Right lobe of liver (tissue), 6 donors: ENCODE data around the gene LDLRAD3. TPM values are rescaled to one million over a fixed set of nuclear protein-coding genes. Genes with fewer than 3 reads are reported as not detected.
A peak's percentile ranks its signal among the peaks of the same experiment; 100 is the strongest.

Source experiments
- ATAC-seq, 4 donors: fragments of 200-7000 bp; cut with Tn5 transposase; one replicate each; pipeline ENCODE4 v1.9.1; 2020; ENCODE audit warnings: mild to moderate bottlenecking in 4 of 4, moderate library complexity in 4 of 4
- DNase-seq, 3 donors: peaks; one replicate each; pipeline ENCODE4 v3.0.0-alpha.2; 2020
- H3K27ac ChIP-seq, 3 donors: fragments of 200-600 bp; one replicate each; pipeline ENCODE4 v1.8.0; 2022
- H3K27me3 ChIP-seq, 2 donors: fragments of 200-600 bp; one replicate each; pipeline ENCODE4 v1.8.0; 2022
- H3K36me3 ChIP-seq, 4 donors: fragments of 200-600 bp; sonication (generic) in 1 of 4; one replicate each; pipeline versions ENCODE4 v1.5.1 to v1.8.0; 2017 to 2022; ENCODE audit warnings: control low read depth in 1 of 4
- H3K4me1 ChIP-seq, 4 donors: fragments of 200-600 bp; sonication (generic) in 1 of 4; one replicate each; pipeline versions ENCODE4 v1.5.1 to v1.8.0; 2017 to 2022; ENCODE audit warnings: control low read depth in 1 of 4
- H3K4me3 ChIP-seq, 3 donors: fragments of 200-600 bp; one replicate each; pipeline ENCODE4 v1.8.0; 2022
- H3K9me3 ChIP-seq, 4 donors: fragments of 200-600 bp; sonication (generic) in 1 of 4; one replicate each; pipeline versions ENCODE4 v1.5.1 to v1.8.0; 2017 to 2022; ENCODE audit warnings: control low read depth in 1 of 4
- POLR2A ChIP-seq: fragments of 450-650 bp; IDR thresholded peaks from one replicate; pipeline ENCODE4 v1.6.1; 2017; ENCODE audit warnings: antibody characterized with exemption, mild to moderate bottlenecking
- WGBS: methylation state at CpG from one replicate; pipeline ENCODE4 v1.1.6; 2018; ENCODE audit warnings: low coverage, low lambda C conversion rate; ENCODE audit not compliant: insufficient coverage; ENCODE audit errors: missing lambda C conversion rate; 5-methylcytosine and 5-hydroxymethylcytosine counted together
- intact Hi-C, 2 donors: fragments of 100-400 bp; cut with DNase I; formaldehyde crosslinking; loops; one replicate each; pipeline versions ENCODE4 v1.11.2 to v1.14.1; 2022
- total RNA-seq, 6 experiments: library from RNA; depleted of rRNA in 2 of 6; stranded (reverse); fragments of >200 nt in 2 of 6; fragmentation: NEBNext Ultra II Directional in 3 of 6; extraction: Animal tissue kit (Norgen Biotek cat#: 25700) in 3 of 6; gene quantifications; one replicate each; pipeline versions ENCODE4 v1.1.0 to v1.2.4, GENCODE V29; 2016 to 2023
- TF ChIP-seq, protein P1 (sequence below), 4 donors: fragments of 200-600 bp in 3 of 4; fragments of 450-650 bp in 1 of 4; IDR thresholded peaks; one replicate each; pipeline versions ENCODE4 v1.5.1 to v1.8.0; 2016 to 2022; ENCODE audit warnings: antibody characterized with exemption in 4 of 4, mild to moderate bottlenecking in 2 of 4
- donor health status: DM: no; HTN: yes; CAD: no.
- donor health status: DM: no; HTN: no; CAD: no.
- donor health status: DM: no; HTN: no; CAD: no.
- donor health status: DM: no; HTN: yes; CAD: no.
- donor health status: DM: no; HTN: yes; CAD: no.

Gene LDLRAD3
- total RNA-seq, 6 experiments from 2014 or later = 0.62 to 3.3 (median 2.7) TPM

DNA sequence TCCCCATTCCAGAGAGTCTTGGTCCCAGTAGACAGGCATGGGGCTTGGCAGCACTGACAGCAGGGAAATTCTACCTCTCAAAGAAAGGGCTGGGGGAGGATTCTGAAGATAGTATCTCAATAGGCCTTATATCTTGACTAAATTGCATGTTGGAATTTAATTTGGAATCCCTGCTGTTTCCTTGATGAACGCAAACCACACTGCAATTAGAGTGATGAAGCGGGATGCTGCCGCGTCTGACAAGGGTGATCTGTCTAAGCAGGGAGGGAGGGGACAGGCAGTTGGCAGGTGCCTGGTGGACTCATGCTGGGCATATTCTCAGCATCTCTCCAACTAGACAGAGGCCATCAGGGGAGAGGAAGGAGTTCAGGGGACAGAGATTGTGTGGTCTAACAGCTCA lies 296.9 kb downstream of the LDLRAD3 start:
- WGBS = 96% methylated on average over 4 of the region's 4 CpGs
- intact Hi-C loops = no loop called here
- TF ChIP-seq POLR2A = no peak
- TF ChIP-seq, protein P1, sequence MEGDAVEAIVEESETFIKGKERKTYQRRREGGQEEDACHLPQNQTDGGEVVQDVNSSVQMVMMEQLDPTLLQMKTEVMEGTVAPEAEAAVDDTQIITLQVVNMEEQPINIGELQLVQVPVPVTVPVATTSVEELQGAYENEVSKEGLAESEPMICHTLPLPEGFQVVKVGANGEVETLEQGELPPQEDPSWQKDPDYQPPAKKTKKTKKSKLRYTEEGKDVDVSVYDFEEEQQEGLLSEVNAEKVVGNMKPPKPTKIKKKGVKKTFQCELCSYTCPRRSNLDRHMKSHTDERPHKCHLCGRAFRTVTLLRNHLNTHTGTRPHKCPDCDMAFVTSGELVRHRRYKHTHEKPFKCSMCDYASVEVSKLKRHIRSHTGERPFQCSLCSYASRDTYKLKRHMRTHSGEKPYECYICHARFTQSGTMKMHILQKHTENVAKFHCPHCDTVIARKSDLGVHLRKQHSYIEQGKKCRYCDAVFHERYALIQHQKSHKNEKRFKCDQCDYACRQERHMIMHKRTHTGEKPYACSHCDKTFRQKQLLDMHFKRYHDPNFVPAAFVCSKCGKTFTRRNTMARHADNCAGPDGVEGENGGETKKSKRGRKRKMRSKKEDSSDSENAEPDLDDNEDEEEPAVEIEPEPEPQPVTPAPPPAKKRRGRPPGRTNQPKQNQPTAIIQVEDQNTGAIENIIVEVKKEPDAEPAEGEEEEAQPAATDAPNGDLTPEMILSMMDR (IDR thresholded peaks at IDR 0.05) = no peak
- H3K36me3 ChIP-seq = no peaks in the 10 kb centered on the region
- no peak for DNase-seq
- no peaks in the 10 kb centered on the region for H3K4me1 ChIP-seq
- H3K4me3 ChIP-seq = no peak overlapping the region
- no peaks in the 10 kb centered on the region for H3K27me3 ChIP-seq
- no peak overlapping the region for H3K27ac ChIP-seq
- no peaks in the 10 kb centered on the region for H3K9me3 ChIP-seq
- no peak for ATAC-seq

DNA sequence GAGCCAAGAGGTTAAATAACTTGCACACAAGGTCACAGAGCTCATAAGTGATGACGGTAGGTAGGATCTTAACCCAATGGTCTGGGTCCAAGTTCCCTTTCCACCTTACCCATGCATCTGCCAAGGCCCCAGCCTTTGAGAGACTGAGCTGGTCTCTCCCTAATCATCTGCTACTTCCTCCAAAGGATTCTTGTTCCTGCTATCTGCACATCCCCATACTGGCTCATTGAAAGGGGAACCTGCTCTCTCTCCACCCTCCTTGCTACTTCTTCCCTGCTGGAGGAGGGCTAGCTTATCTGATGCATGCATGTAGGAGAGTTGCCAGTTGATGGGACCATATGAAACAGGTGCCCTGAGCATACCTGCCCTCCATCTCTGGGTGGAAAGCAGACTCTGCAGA lies 297.6 kb downstream of the LDLRAD3 start:
- ATAC-seq (peak in 1 of 4 donors; percentile 22), DNase-seq (no peak)
- TF ChIP-seq, protein P1 (IDR thresholded peaks at IDR 0.05) = no peak
- TF ChIP-seq POLR2A = no peak
- WGBS = 36% methylated on average over 1 of the region's 1 CpG
- Histone ChIP-seq H3K36me3 (no peaks in the 10 kb centered on the region), H3K27me3 (no peaks in the 10 kb centered on the region), H3K4me1 (no peaks in the 10 kb centered on the region), H3K9me3 (no peaks in the 10 kb centered on the region), H3K27ac (no peak overlapping the region), H3K4me3 (no peak overlapping the region)
- intact Hi-C loops = no loop called here

DNA sequence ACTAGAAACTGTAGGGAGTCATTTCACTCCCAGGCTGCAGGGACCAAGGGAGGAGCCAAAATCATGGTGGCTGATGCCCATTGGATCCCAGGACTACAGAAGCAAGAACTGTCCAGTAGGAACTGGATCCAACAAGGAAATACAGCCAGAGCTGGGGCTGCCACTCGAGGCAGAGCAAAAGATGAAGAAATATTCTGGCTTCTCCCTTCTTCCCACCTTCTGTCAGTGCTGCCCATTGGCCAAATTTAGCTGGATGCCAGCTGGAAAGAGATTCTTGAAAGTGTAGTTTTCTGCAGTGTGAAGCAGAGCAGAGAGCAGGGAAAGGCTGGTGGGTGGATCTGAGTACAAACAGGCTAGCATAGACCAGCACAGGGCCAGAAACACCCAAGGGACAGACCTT lies 299.8 kb downstream of the LDLRAD3 start:
- no peak overlapping the region for H3K27ac ChIP-seq
- DNase-seq = no peak
- no peaks in the 10 kb centered on the region for H3K9me3 ChIP-seq
- WGBS = 40% methylated on average over 1 of the region's 1 CpG
- H3K4me1 ChIP-seq = peaks cover 0 to 15% (median 0%) of the 10 kb centered on the region in 4 donors
- TF ChIP-seq POLR2A = no peak
- TF ChIP-seq, protein P1 (IDR thresholded peaks at IDR 0.05) = no peak
- no peaks in the 10 kb centered on the region for H3K36me3 ChIP-seq
- H3K27me3 ChIP-seq = no peaks in the 10 kb centered on the region
- ATAC-seq = no peak
- intact Hi-C loops = no loop called here
- no peak overlapping the region for H3K4me3 ChIP-seq

DNA sequence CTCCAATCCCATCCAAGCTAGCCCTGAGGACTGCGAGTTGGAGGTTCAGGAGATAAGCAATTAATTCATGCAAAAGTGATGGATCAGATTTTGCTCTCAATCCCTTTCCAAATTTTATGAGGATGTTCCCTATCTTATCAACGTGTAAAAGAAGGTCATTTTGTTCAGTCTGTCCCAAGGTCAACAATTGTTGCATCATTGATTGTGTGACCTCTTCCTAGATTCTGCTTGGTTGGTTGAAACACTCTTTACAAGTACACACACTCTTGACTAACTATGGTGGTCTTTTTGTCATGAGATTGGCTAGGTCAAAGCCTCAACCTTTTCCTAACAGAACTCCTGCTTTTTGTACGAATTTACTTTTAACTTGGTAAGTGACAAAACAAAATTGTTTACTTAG lies 303.6 kb downstream of the LDLRAD3 start:
- peaks cover 0 to 24% (median 0%) of the 10 kb centered on the region in 4 donors for H3K4me1 ChIP-seq
- peak overlapping the region in 1 of 3 donors; percentile 21 for H3K27ac ChIP-seq
- no peak for DNase-seq
- no peak overlapping the region for H3K4me3 ChIP-seq
- ATAC-seq = peak in 3 of 4 donors; percentile 41 to 67 (median 52)
- H3K27me3 ChIP-seq = no peaks in the 10 kb centered on the region
- 10% methylated on average over 3 of the region's 3 CpGs for WGBS
- TF ChIP-seq POLR2A = no peak
- TF ChIP-seq, protein P1 (IDR thresholded peaks at IDR 0.05) = no peak
- intact Hi-C loops = no loop called here
- H3K9me3 ChIP-seq = no peaks in the 10 kb centered on the region
- no peaks in the 10 kb centered on the region for H3K36me3 ChIP-seq

DNA sequence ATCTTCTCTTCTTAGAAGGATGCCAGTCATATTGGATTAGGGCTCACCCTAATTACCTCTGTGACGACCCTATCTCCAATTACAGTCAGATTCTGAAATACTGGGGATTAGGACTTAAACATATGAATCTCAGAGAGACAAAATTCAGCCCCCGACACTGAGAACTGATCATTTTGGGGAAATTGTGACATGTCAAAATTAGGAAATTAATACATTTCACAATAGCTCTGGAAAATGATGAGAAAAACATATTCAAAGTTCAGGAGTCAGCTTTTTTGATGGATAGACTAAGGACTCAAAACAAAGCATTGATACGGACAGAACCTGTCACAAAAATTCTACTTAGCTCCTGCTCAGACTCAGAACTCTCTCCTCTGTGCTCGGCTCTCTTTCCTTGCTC lies 304.6 kb downstream of the LDLRAD3 start:
- Histone ChIP-seq H3K36me3 (no peaks in the 10 kb centered on the region), H3K4me1 (peaks cover 0 to 24% (median 0%) of the 10 kb centered on the region in 4 donors), H3K4me3 (no peak overlapping the region), H3K27ac (no peak overlapping the region), H3K9me3 (no peaks in the 10 kb centered on the region), H3K27me3 (no peaks in the 10 kb centered on the region)
- TF ChIP-seq, protein P1 (IDR thresholded peaks at IDR 0.05) = no peak
- TF ChIP-seq POLR2A = no peak
- intact Hi-C loops = no loop called here
- ATAC-seq = no peak
- 52% methylated on average over 4 of the region's 4 CpGs for WGBS
- DNase-seq = no peak
